A549 (cell line): Measurements from ENCODE around the gene PHTF1.

Experiments
- BHLHE40 ChIP-seq: IDR thresholded peaks from 2 replicates; pipeline ENCODE4 v1.6.1; 2012; ENCODE audit warnings: low read depth, low read length, inconsistent platforms
- CTCF ChIP-seq: fragments of >200 bp; sonication (Bioruptor Twin); formaldehyde crosslinking; IDR thresholded peaks from 3 replicates; pipeline ENCODE4 v1.5.1; 2016
- EP300 ChIP-seq, 2 experiments: fragments of >200 bp; sonication (Bioruptor Twin); formaldehyde crosslinking; IDR thresholded peaks; 2 replicates in 1 of 2; 3 replicates in 1 of 2; pipeline ENCODE4 v1.6.1; 2016 to 2017
- HEYL ChIP-seq: fragments of 250-450 bp; sonication (Bioruptor Pico); IDR thresholded peaks from 2 replicates; pipeline ENCODE4 v1.8.0; 2021; ENCODE audit warnings: mild to moderate bottlenecking, moderate library complexity
- HMGXB4 ChIP-seq: fragments of 250-450 bp; sonication (Bioruptor Pico); IDR thresholded peaks from 2 replicates; pipeline ENCODE4 v1.5.0; 2021; ENCODE audit warnings: mild to moderate bottlenecking, moderate library complexity, borderline replicate concordance
- MAX ChIP-seq: IDR thresholded peaks from 2 replicates; pipeline ENCODE4 v1.6.1; 2012
- MYC ChIP-seq: IDR thresholded peaks from 2 replicates; pipeline ENCODE4 v1.6.1; 2012; ENCODE audit warnings: mild to moderate bottlenecking, inconsistent platforms, low read length, improper control_type of control experiment, borderline replicate concordance
- POLR2A ChIP-seq: IDR thresholded peaks from 2 replicates; pipeline ENCODE4 v1.6.1; 2012; ENCODE audit warnings: mild to moderate bottlenecking, low read length
- RCOR1 ChIP-seq: fragments of 150-350 bp; IDR thresholded peaks from 2 replicates; pipeline ENCODE4 v1.6.1; 2014; ENCODE audit warnings: antibody characterized with exemption, low read length, low read depth
- SREBF2 ChIP-seq: fragments of 450-650 bp; IDR thresholded peaks from 2 replicates; pipeline ENCODE4 v1.6.1; 2014; ENCODE audit warnings: mild to moderate bottlenecking, moderate library complexity
- USF2 ChIP-seq: fragments of 450-650 bp; IDR thresholded peaks from 2 replicates; pipeline ENCODE4 v1.6.1; 2014; ENCODE audit warnings: antibody characterized with exemption
- ZFP36 ChIP-seq: fragments of 450-650 bp; IDR thresholded peaks from 2 replicates; pipeline ENCODE4 v1.6.1; 2014; ENCODE audit warnings: borderline replicate concordance; ENCODE audit not compliant: partially characterized antibody

GRCh38 chr1:113734357-113735055 lies 24.8 kb downstream of the PHTF1 start:
- TF ChIP-seq CTCF (no peak), USF2 (no peak), HMGXB4 (no peak), MYC (no peak), POLR2A (no peak), RCOR1 (no peak), ZFP36 (no peak), HEYL (CRISPR knock-in tag) (no peak), SREBF2 (no peak), BHLHE40 (no peak), MAX (no peak), EP300 (IDR thresholded peaks at IDR 0.05) (no peak)
